Measurements from ENCODE around the gene OLFM1.

OLFM1 gene

GRCh38 chr9:135087489-135087792 is at the start of gene OLFM1:
TSS of gene OLFM1 (plus strand) at chr9:135087668. CDS start at chr9:135087990, 322 bp downstream.
- TF ChIP-seq CTCF (IDR thresholded peaks at IDR 0.05; ENCODE audit: poor library complexity, severe bottlenecking), result peak; percentile 68
- Histone ChIP-seq H3K4me1 (ENCODE audit: insufficient read depth, poor library complexity, severe bottlenecking) (no peaks in the 10 kb centered on the region), H3K27me3 (ENCODE audit: insufficient read depth, poor library complexity, severe bottlenecking) (peaks cover 77% of the 10 kb centered on the region), H3K9me3 (ENCODE audit: severe bottlenecking) (no peaks in the 10 kb centered on the region), H3K4me3 (ENCODE audit: severe bottlenecking) (peak within 1 kb of the TSS; percentile 17), H3K36me3 (ENCODE audit: low read depth) (no peaks in the 10 kb centered on the region), H3K27ac (ENCODE audit: poor library complexity, severe bottlenecking) (no peak within 1 kb of the TSS)
- peak; percentile 70 for ATAC-seq (ENCODE audit: low read depth)
- no peak for DNase-seq (ENCODE audit: low spot score)

DNA sequence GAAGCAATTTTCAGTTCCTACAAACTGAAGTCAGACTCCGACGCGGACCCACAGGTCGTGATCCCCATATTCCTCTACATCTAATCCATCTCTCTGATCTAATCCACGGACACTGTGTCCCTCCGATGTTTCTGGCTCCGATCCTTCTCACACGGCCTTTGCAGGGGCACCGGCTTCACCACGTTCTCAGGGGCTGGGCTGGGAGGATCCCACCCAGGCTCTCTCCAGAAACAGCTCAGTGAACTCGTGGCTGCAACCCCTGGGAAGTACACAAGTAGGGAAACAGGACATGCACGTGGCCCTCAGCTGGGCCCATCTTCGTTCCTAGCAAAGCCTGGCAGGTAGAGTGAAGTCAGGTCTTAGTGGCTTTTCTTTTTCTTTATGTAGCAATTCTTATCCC is 49.1 kb upstream of the OLFM1 start:
- DNase-seq (ENCODE audit: low spot score) (no peak), ATAC-seq (ENCODE audit: low read depth) (no peak)
- H3K36me3 ChIP-seq (ENCODE audit: low read depth), result no peaks in the 10 kb centered on the region
- no peaks in the 10 kb centered on the region for H3K9me3 ChIP-seq (ENCODE audit: severe bottlenecking)
- H3K27me3 ChIP-seq (ENCODE audit: insufficient read depth, poor library complexity, severe bottlenecking), result peaks cover 44% of the 10 kb centered on the region
- H3K27ac ChIP-seq (ENCODE audit: poor library complexity, severe bottlenecking), result no peak overlapping the region
- no peak overlapping the region for H3K4me3 ChIP-seq (ENCODE audit: severe bottlenecking)
- H3K4me1 ChIP-seq (ENCODE audit: insufficient read depth, poor library complexity, severe bottlenecking), result no peaks in the 10 kb centered on the region
- no peak for TF ChIP-seq CTCF (IDR thresholded peaks at IDR 0.05; ENCODE audit: poor library complexity, severe bottlenecking)

GRCh38 chr9:135038826-135039225 is 48.6 kb upstream of the OLFM1 start:
- ATAC-seq (ENCODE audit: low read depth), result no peak
- Histone ChIP-seq H3K27me3 (ENCODE audit: insufficient read depth, poor library complexity, severe bottlenecking) (peaks cover 46% of the 10 kb centered on the region), H3K27ac (ENCODE audit: poor library complexity, severe bottlenecking) (no peak overlapping the region), H3K4me1 (ENCODE audit: insufficient read depth, poor library complexity, severe bottlenecking) (no peaks in the 10 kb centered on the region), H3K9me3 (ENCODE audit: severe bottlenecking) (no peaks in the 10 kb centered on the region), H3K4me3 (ENCODE audit: severe bottlenecking) (no peak overlapping the region), H3K36me3 (ENCODE audit: low read depth) (no peaks in the 10 kb centered on the region)
- TF ChIP-seq CTCF (IDR thresholded peaks at IDR 0.05; ENCODE audit: poor library complexity, severe bottlenecking), result no peak
- DNase-seq (ENCODE audit: low spot score), result no peak

GRCh38 chr9:135039266-135039870 is 48.1 kb upstream of the OLFM1 start:
- no peak for DNase-seq (ENCODE audit: low spot score)
- Histone ChIP-seq H3K4me1 (ENCODE audit: insufficient read depth, poor library complexity, severe bottlenecking) (no peaks in the 10 kb centered on the region), H3K4me3 (ENCODE audit: severe bottlenecking) (no peak overlapping the region), H3K36me3 (ENCODE audit: low read depth) (no peaks in the 10 kb centered on the region), H3K27ac (ENCODE audit: poor library complexity, severe bottlenecking) (no peak overlapping the region), H3K9me3 (ENCODE audit: severe bottlenecking) (no peaks in the 10 kb centered on the region), H3K27me3 (ENCODE audit: insufficient read depth, poor library complexity, severe bottlenecking) (peaks cover 51% of the 10 kb centered on the region)
- no peak for ATAC-seq (ENCODE audit: low read depth)
- no peak for TF ChIP-seq CTCF (IDR thresholded peaks at IDR 0.05; ENCODE audit: poor library complexity, severe bottlenecking)

- H3K4me1 ChIP-seq (ENCODE audit: insufficient read depth, poor library complexity, severe bottlenecking), result no peaks in the 10 kb centered on the region
- ATAC-seq (ENCODE audit: low read depth) (no peak), DNase-seq (ENCODE audit: low spot score) (no peak)
- no peak overlapping the region for H3K27ac ChIP-seq (ENCODE audit: poor library complexity, severe bottlenecking)
- no peak overlapping the region for H3K4me3 ChIP-seq (ENCODE audit: severe bottlenecking)
- H3K36me3 ChIP-seq (ENCODE audit: low read depth), result no peaks in the 10 kb centered on the region
- H3K27me3 ChIP-seq (ENCODE audit: insufficient read depth, poor library complexity, severe bottlenecking), result peaks cover 56% of the 10 kb centered on the region
- TF ChIP-seq CTCF (IDR thresholded peaks at IDR 0.05; ENCODE audit: poor library complexity, severe bottlenecking), result no peak
- H3K9me3 ChIP-seq (ENCODE audit: severe bottlenecking), result no peaks in the 10 kb centered on the region
Measured at GRCh38 chr9:135039916-135040645, 47.4 kb upstream of the OLFM1 start.

All from RWPE2 (cell line).